Transverse colon (tissue), 4 donors: ENCODE results near the gene LYRM4. TPM values are rescaled to one million over a fixed set of nuclear protein-coding genes. Genes with fewer than 3 reads are reported as not detected.

Experiments
- DNase-seq: peaks from one replicate; pipeline ENCODE4 v3.0.0-alpha.2; 2019
- H3K27ac ChIP-seq, 4 donors: fragments of 200-600 bp; sonication (generic); 2 replicates each; pipeline ENCODE4 v1.5.1; 2016 to 2018; ENCODE audit warnings: inconsistent platforms in 4 of 4
- H3K27me3 ChIP-seq: fragments of 200-600 bp; sonication (generic); 2 replicates; pipeline ENCODE4 v1.5.1; 2017; ENCODE audit warnings: inconsistent platforms
- H3K36me3 ChIP-seq, 4 donors: fragments of 200-600 bp; sonication (generic); 2 replicates each; pipeline ENCODE4 v1.5.1; 2017 to 2019; ENCODE audit warnings: inconsistent platforms in 4 of 4
- H3K4me1 ChIP-seq, 4 donors: fragments of 200-600 bp; sonication (generic); 2 replicates each; pipeline ENCODE4 v1.5.1; 2017 to 2020; ENCODE audit warnings: inconsistent platforms in 4 of 4
- H3K4me3 ChIP-seq, 4 donors: fragments of 200-600 bp; sonication (generic); 1 replicate in 1 of 4; 2 replicates in 3 of 4; pipeline versions ENCODE4 v1.5.1 to v1.6.1; 2017 to 2019; ENCODE audit warnings: inconsistent platforms in 4 of 4
- H3K9me3 ChIP-seq, 2 donors: fragments of 200-600 bp; sonication (generic); 2 replicates each; pipeline ENCODE4 v1.5.1; 2017 to 2019; ENCODE audit warnings: inconsistent platforms in 2 of 2
- CTCF ChIP-seq, 5 experiments: fragments of 200-600 bp in 3 of 5; fragments of 450-650 bp in 2 of 5; sonication (generic) in 3 of 5; IDR thresholded peaks; 1 replicate in 2 of 5; 2 replicates in 3 of 5; pipeline ENCODE4 v1.5.1; 2016 to 2017; ENCODE audit warnings: antibody characterized with exemption in 5 of 5, inconsistent platforms in 3 of 5, mild to moderate bottlenecking in 2 of 5, moderate library complexity in 1 of 5
- EP300 ChIP-seq: sonication (generic); formaldehyde crosslinking; IDR thresholded peaks from one replicate; pipeline ENCODE4 v1.6.1; 2017; ENCODE audit warnings: antibody characterized with exemption, low read depth
- POLR2A ChIP-seq: fragments of 450-650 bp; IDR thresholded peaks from one replicate; pipeline ENCODE4 v1.6.1; 2016; ENCODE audit warnings: antibody characterized with exemption, mild to moderate bottlenecking, moderate library complexity
- POLR2AphosphoS5 ChIP-seq, 3 donors: sonication (generic); formaldehyde crosslinking; IDR thresholded peaks; one replicate each; pipeline ENCODE4 v1.6.1; 2016; ENCODE audit warnings: antibody characterized with exemption in 3 of 3
- WGBS, 2 donors: methylation state at CpG; one replicate each; pipeline ENCODE4 v1.1.5; 2018; ENCODE audit warnings: low coverage in 1 of 2; 5-methylcytosine and 5-hydroxymethylcytosine counted together
- in situ Hi-C, 4 donors: fragments of 200-750 bp; cut with MboI; loops; one replicate each; pipeline versions ENCODE4 v1.15.0 to v1.15.1; 2017; ENCODE audit warnings: low sequenced_read_pairs in 3 of 4, low pct_ligation_motif_present in 1 of 4, low pct_unique_long_range_greater_than_20kb in 1 of 4
- intact Hi-C: fragments of 100-400 bp; cut with DNase I; formaldehyde crosslinking; loops from one replicate; pipeline ENCODE4 v1.15.1; 2023; ENCODE audit warnings: low total_unique reads
- total RNA-seq, 4 donors: library from RNA; depleted of rRNA; stranded (reverse); fragments of >200 nt; gene quantifications; one replicate each; pipeline ENCODE4 v1.1.0, GENCODE V29; 2016

The LYRM4 gene
- total RNA-seq, 4 donors from 2014 or later, result 3.0 to 14.0 (median 6.9) TPM

- in situ Hi-C loops (no loop called here), intact Hi-C loops (loop anchor here (10.0 kb wide), 1 partner anchor 55 kb away; no protein-coding TSS in a partner anchor)
- DNase-seq, result peak; percentile 72
- Histone ChIP-seq H3K27me3 (no peaks in the 10 kb centered on the region), H3K36me3 (no peaks in the 10 kb centered on the region), H3K27ac (peak overlapping the region; percentile 94 to 98 (median 98)), H3K4me1 (peaks cover 0 to 24% (median 14%) of the 10 kb centered on the region in 4 donors), H3K9me3 (no peaks in the 10 kb centered on the region), H3K4me3 (peak overlapping the region; percentile 78 to 99 (median 86))
- 3 to 30% methylated on average over 2 to 16 of the region's 22 CpGs for WGBS, 2 donors
- TF ChIP-seq EP300, result no peak
- TF ChIP-seq POLR2A, result no peak
- no peak for TF ChIP-seq CTCF (IDR thresholded peaks at IDR 0.05)
- no peak for TF ChIP-seq POLR2AphosphoS5 (IDR thresholded peaks at IDR 0.05)
These were observed 584 bp downstream of the LYRM4 start for GRCh38 chr6:5260111-5260620.

GRCh38 chr6:5259428-5259827 is 1.3 kb downstream of the LYRM4 start:
- Histone ChIP-seq H3K9me3 (no peaks in the 10 kb centered on the region), H3K36me3 (no peaks in the 10 kb centered on the region), H3K27ac (no peak overlapping the region), H3K27me3 (no peaks in the 10 kb centered on the region), H3K4me3 (no peak overlapping the region), H3K4me1 (peaks cover 0 to 24% (median 14%) of the 10 kb centered on the region in 4 donors)
- intact Hi-C loops (no loop called here), in situ Hi-C loops (no loop called here)
- no peak for TF ChIP-seq EP300
- no peak for TF ChIP-seq POLR2A
- no peak for TF ChIP-seq CTCF (IDR thresholded peaks at IDR 0.05)
- TF ChIP-seq POLR2AphosphoS5 (IDR thresholded peaks at IDR 0.05), result no peak
- DNase-seq, result no peak
- WGBS, 2 donors, result 81% methylated on average over 3 of the region's 3 CpGs; no CpG with 5 or more reads in 1 of the 2 donors

- Histone ChIP-seq H3K27me3 (no peaks in the 10 kb centered on the region), H3K9me3 (no peaks in the 10 kb centered on the region), H3K4me3 (no peak overlapping the region), H3K27ac (no peak overlapping the region), H3K4me1 (peaks cover 0 to 15% (median 10%) of the 10 kb centered on the region in 4 donors), H3K36me3 (no peaks in the 10 kb centered on the region)
- in situ Hi-C loops (no loop called here), intact Hi-C loops (no loop called here)
- WGBS, 2 donors, result 98% methylated on average over 8 of the region's 8 CpGs; no CpG with 5 or more reads in 1 of the 2 donors
- no peak for TF ChIP-seq POLR2AphosphoS5 (IDR thresholded peaks at IDR 0.05)
- DNase-seq, result no peak
These were observed 3.4 kb downstream of the LYRM4 start for GRCh38 chr6:5257400-5257799.

GRCh38 chr6:5256952-5257351 is 3.8 kb downstream of the LYRM4 start:
- Histone ChIP-seq H3K4me1 (peaks cover 0 to 11% (median 6%) of the 10 kb centered on the region in 4 donors), H3K4me3 (no peak overlapping the region), H3K9me3 (no peaks in the 10 kb centered on the region), H3K36me3 (no peaks in the 10 kb centered on the region), H3K27me3 (no peaks in the 10 kb centered on the region), H3K27ac (no peak overlapping the region)
- WGBS, 2 donors, result 98% methylated on average over 3 of the region's 3 CpGs; no CpG with 5 or more reads in 1 of the 2 donors
- TF ChIP-seq POLR2A (no peak), EP300 (no peak), CTCF (IDR thresholded peaks at IDR 0.05) (no peak), POLR2AphosphoS5 (IDR thresholded peaks at IDR 0.05) (no peak)
- no peak for DNase-seq
- intact Hi-C loops, result no loop called here
- in situ Hi-C loops, result no loop called here

GRCh38 chr6:5250911-5251310 is 9.8 kb downstream of the LYRM4 start:
- Histone ChIP-seq H3K36me3 (no peaks in the 10 kb centered on the region), H3K27ac (no peak overlapping the region), H3K9me3 (no peaks in the 10 kb centered on the region), H3K27me3 (no peaks in the 10 kb centered on the region), H3K4me3 (no peak overlapping the region), H3K4me1 (no peaks in the 10 kb centered on the region)
- 91 to 95% methylated on average over 4 of the region's 4 CpGs for WGBS, 2 donors
- intact Hi-C loops (no loop called here), in situ Hi-C loops (no loop called here)
- DNase-seq, result no peak
- TF ChIP-seq EP300, result no peak
- no peak for TF ChIP-seq POLR2A
- no peak for TF ChIP-seq CTCF (IDR thresholded peaks at IDR 0.05)
- no peak for TF ChIP-seq POLR2AphosphoS5 (IDR thresholded peaks at IDR 0.05)
